Fibroblast of skin of left quadriceps (primary cell): ENCODE data around the gene IFI27L1.

ENCODE experiments used
- DNase-seq, 2 experiments: peaks; one replicate each; pipeline ENCODE4 v3.0.0-alpha.2; 2013; ENCODE audit warnings: low read depth in 2 of 2

IFI27L1 gene

GRCh38 chr14:94079891-94080620 lies 1.1 kb upstream of the IFI27L1 start:
- no peak for DNase-seq

- no peak for DNase-seq
Observed at GRCh38 chr14:94081386-94081820, 293 bp downstream of the IFI27L1 start.

GRCh38 chr14:94087891-94088290 lies 6.8 kb downstream of the IFI27L1 start:
- no peak for DNase-seq

- no peak for DNase-seq
Observed at GRCh38 chr14:94088516-94088915, 7.4 kb downstream of the IFI27L1 start.

- no peak for DNase-seq
Observed at GRCh38 chr14:94089479-94089878, 8.4 kb downstream of the IFI27L1 start.

- DNase-seq, result no peak
Observed at GRCh38 chr14:94093418-94093817, 12.3 kb downstream of the IFI27L1 start.

GRCh38 chr14:94097091-94097490 lies 16.0 kb downstream of the IFI27L1 start:
- no peak for DNase-seq

GRCh38 chr14:94098326-94098992 lies 17.3 kb downstream of the IFI27L1 start:
- DNase-seq, result peak; percentile 91 to 93

GRCh38 chr14:94099006-94099405 lies 17.9 kb downstream of the IFI27L1 start:
- no peak for DNase-seq

GRCh38 chr14:94100847-94101246 lies 19.7 kb downstream of the IFI27L1 start:
- DNase-seq, result peak; percentile 54 to 60

GRCh38 chr14:94101748-94102147 lies 20.6 kb downstream of the IFI27L1 start:
- no peak for DNase-seq

GRCh38 chr14:94102768-94103482 lies 21.8 kb downstream of the IFI27L1 start:
- no peak for DNase-seq

- DNase-seq, result no peak
Observed at GRCh38 chr14:94103554-94104150, 22.5 kb downstream of the IFI27L1 start.

GRCh38 chr14:94104731-94105130 lies 23.6 kb downstream of the IFI27L1 start:
- no peak for DNase-seq

GRCh38 chr14:94109915-94110250 lies 28.8 kb downstream of the IFI27L1 start:
- DNase-seq, result no peak

GRCh38 chr14:94110552-94111181 lies 29.6 kb downstream of the IFI27L1 start, which contains the start of gene IFI27:
TSS of gene IFI27 (plus strand) at chr14:94110736.
- no peak for DNase-seq

GRCh38 chr14:94111276-94112095 lies 30.4 kb downstream of the IFI27L1 start:
- no peak for DNase-seq

- DNase-seq, result no peak
Observed at GRCh38 chr14:94112513-94113063, 31.5 kb downstream of the IFI27L1 start.

GRCh38 chr14:94113073-94113472 lies 32.0 kb downstream of the IFI27L1 start:
- DNase-seq, result no peak

- DNase-seq, result no peak
Observed at GRCh38 chr14:94113490-94113889, 32.4 kb downstream of the IFI27L1 start.
